ENCODE results near the gene MED31.
A peak's percentile ranks its signal among the peaks of the same experiment; 100 is the strongest.

The MED31 gene

DNA sequence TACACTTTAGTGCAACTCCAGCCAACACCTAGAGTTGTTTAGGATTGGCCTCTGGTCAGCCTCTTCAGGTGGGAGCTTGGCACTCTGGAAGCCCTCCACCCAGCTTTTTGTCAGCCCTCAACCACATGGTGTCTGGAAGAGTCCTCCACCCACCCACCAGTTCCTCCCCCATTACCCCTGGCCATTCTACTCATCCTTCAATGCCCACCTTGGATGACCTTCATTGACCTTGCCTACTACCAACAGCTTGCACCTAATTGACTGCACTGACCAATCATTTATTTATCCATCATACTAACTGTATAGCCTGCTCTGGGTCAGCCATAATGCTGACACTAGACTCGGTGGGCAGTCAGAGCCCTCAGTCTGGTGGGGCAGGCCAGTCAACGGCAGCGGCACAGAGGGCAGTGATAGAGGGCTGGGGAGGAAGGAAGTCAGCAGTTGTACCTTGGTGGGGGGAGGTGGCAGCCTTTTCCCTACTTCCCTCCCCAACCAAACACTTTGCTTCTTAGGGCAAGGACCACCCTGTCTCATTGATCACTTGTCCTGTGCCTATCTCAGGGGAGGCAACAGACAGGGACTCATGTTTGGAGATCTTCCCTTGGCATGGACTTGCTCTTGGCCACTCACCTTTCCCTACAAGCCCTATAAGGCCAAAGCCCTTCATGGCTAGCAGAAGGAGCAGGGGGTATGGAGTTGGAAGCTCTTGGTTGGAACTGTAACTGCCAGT lies 32.5 kb upstream of the MED31 start:
- Histone ChIP-seq H3K4me3 (ENCODE audit: severe bottlenecking) (no peak overlapping the region), H3K27ac (ENCODE audit: poor library complexity, severe bottlenecking) (no peak overlapping the region), H3K27me3 (ENCODE audit: insufficient read depth, poor library complexity, severe bottlenecking) (no peaks in the 10 kb centered on the region), H3K4me1 (ENCODE audit: insufficient read depth, poor library complexity, severe bottlenecking) (peaks cover 24% of the 10 kb centered on the region), H3K9me3 (ENCODE audit: severe bottlenecking) (no peaks in the 10 kb centered on the region), H3K36me3 (ENCODE audit: low read depth) (no peaks in the 10 kb centered on the region)
- no peak for ATAC-seq (ENCODE audit: low read depth)
- no peak for DNase-seq (ENCODE audit: low spot score)
- TF ChIP-seq, protein P1, sequence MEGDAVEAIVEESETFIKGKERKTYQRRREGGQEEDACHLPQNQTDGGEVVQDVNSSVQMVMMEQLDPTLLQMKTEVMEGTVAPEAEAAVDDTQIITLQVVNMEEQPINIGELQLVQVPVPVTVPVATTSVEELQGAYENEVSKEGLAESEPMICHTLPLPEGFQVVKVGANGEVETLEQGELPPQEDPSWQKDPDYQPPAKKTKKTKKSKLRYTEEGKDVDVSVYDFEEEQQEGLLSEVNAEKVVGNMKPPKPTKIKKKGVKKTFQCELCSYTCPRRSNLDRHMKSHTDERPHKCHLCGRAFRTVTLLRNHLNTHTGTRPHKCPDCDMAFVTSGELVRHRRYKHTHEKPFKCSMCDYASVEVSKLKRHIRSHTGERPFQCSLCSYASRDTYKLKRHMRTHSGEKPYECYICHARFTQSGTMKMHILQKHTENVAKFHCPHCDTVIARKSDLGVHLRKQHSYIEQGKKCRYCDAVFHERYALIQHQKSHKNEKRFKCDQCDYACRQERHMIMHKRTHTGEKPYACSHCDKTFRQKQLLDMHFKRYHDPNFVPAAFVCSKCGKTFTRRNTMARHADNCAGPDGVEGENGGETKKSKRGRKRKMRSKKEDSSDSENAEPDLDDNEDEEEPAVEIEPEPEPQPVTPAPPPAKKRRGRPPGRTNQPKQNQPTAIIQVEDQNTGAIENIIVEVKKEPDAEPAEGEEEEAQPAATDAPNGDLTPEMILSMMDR (IDR thresholded peaks at IDR 0.05; ENCODE audit: poor library complexity, severe bottlenecking) = no peak

GRCh38 chr17:6683081-6683684 lies 31.8 kb upstream of the MED31 start:
- Histone ChIP-seq H3K36me3 (ENCODE audit: low read depth) (no peaks in the 10 kb centered on the region), H3K9me3 (ENCODE audit: severe bottlenecking) (no peaks in the 10 kb centered on the region), H3K27ac (ENCODE audit: poor library complexity, severe bottlenecking) (no peak overlapping the region), H3K4me1 (ENCODE audit: insufficient read depth, poor library complexity, severe bottlenecking) (peaks cover 27% of the 10 kb centered on the region), H3K27me3 (ENCODE audit: insufficient read depth, poor library complexity, severe bottlenecking) (no peaks in the 10 kb centered on the region), H3K4me3 (ENCODE audit: severe bottlenecking) (no peak overlapping the region)
- TF ChIP-seq, protein P1 (IDR thresholded peaks at IDR 0.05; ENCODE audit: poor library complexity, severe bottlenecking) = no peak
- no peak for ATAC-seq (ENCODE audit: low read depth)
- DNase-seq (ENCODE audit: low spot score) = no peak

GRCh38 chr17:6682339-6682738 lies 30.9 kb upstream of the MED31 start:
- no peak overlapping the region for H3K4me3 ChIP-seq (ENCODE audit: severe bottlenecking)
- no peaks in the 10 kb centered on the region for H3K27me3 ChIP-seq (ENCODE audit: insufficient read depth, poor library complexity, severe bottlenecking)
- peaks cover 27% of the 10 kb centered on the region for H3K4me1 ChIP-seq (ENCODE audit: insufficient read depth, poor library complexity, severe bottlenecking)
- no peaks in the 10 kb centered on the region for H3K9me3 ChIP-seq (ENCODE audit: severe bottlenecking)
- DNase-seq (ENCODE audit: low spot score) = no peak
- TF ChIP-seq, protein P1 (IDR thresholded peaks at IDR 0.05; ENCODE audit: poor library complexity, severe bottlenecking) = no peak
- ATAC-seq (ENCODE audit: low read depth) = no peak
- no peaks in the 10 kb centered on the region for H3K36me3 ChIP-seq (ENCODE audit: low read depth)
- peak overlapping the region; percentile 41 for H3K27ac ChIP-seq (ENCODE audit: poor library complexity, severe bottlenecking)

DNA sequence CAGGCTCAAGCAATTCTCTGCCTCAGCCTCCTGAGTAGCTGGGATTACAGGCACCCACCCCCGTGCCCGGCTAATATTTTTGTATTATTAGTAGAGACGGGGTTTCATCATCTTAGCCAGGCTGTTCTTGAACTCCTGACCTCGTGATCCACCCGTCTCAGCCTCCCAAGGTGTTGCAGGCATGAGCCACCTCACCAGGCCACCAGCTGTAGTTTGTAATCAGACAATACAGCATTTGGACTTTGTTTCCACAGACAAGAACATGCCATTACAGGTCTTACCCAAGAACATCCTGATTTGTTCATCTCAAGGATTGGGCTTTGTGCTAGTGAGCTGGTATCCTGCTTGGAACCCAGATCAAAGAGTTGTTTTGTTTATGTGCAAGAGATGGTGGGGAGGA lies 30.3 kb upstream of the MED31 start:
- peak overlapping the region; percentile 41 for H3K27ac ChIP-seq (ENCODE audit: poor library complexity, severe bottlenecking)

More for the DNA sequence above, 30.3 kb upstream of the MED31 start:
- no peak overlapping the region for H3K4me3 ChIP-seq (ENCODE audit: severe bottlenecking)
- H3K27me3 ChIP-seq (ENCODE audit: insufficient read depth, poor library complexity, severe bottlenecking) = no peaks in the 10 kb centered on the region
- H3K36me3 ChIP-seq (ENCODE audit: low read depth) = no peaks in the 10 kb centered on the region
- no peaks in the 10 kb centered on the region for H3K9me3 ChIP-seq (ENCODE audit: severe bottlenecking)
- ATAC-seq (ENCODE audit: low read depth) (peak; percentile 58), DNase-seq (ENCODE audit: low spot score) (no peak)
- peaks cover 27% of the 10 kb centered on the region for H3K4me1 ChIP-seq (ENCODE audit: insufficient read depth, poor library complexity, severe bottlenecking)
- TF ChIP-seq, protein P1 (IDR thresholded peaks at IDR 0.05; ENCODE audit: poor library complexity, severe bottlenecking) = no peak
